ENCODE measurements around the gene MAFG.

MAFG gene

GRCh38 chr17:81939881-81940385 is 12.4 kb upstream of the MAFG start:
- no peak for DNase-seq (ENCODE audit: low read depth, low spot score)

DNA sequence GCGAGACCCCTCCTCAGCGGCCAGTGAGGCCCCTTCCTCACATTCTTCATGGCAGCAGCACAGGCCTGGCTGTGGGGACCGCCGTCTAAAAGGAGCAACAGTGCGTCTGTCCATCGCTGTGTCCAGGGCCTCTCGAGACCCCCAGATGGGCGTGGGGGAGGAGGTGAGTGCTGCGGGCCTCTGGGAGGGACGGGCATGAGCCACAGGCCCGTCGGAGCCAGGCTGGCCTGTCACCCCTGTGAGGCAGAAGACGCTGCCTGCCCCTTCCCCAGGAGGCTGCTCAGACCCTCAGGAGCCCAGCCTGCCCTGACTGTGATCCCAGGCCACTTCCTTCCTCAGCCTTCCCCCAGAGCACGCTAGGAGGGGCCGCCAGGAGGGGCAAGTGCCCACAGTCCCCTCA is 11.7 kb upstream of the MAFG start:
- DNase-seq (ENCODE audit: low read depth, low spot score): no peak

DNA sequence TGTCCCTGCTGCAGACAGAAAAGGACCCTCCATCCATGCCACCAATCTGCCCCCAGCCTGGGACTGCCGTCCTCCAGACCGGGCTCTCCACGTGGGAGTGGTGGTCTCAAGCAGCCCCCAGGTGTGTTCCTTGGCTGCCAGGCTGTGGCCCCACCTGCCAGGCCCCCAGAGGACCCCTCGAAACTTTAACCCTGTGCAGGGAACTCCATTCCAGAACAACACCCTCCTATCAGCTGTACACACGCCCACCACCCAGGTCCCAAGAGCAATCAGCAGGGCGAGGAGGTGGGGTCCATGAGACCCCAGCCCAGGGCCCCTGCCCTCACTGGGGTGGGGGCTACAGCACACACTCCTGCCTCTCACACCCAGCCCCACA is 8.2 kb upstream of the MAFG start:
- DNase-seq (ENCODE audit: low read depth, low spot score): no peak

DNA sequence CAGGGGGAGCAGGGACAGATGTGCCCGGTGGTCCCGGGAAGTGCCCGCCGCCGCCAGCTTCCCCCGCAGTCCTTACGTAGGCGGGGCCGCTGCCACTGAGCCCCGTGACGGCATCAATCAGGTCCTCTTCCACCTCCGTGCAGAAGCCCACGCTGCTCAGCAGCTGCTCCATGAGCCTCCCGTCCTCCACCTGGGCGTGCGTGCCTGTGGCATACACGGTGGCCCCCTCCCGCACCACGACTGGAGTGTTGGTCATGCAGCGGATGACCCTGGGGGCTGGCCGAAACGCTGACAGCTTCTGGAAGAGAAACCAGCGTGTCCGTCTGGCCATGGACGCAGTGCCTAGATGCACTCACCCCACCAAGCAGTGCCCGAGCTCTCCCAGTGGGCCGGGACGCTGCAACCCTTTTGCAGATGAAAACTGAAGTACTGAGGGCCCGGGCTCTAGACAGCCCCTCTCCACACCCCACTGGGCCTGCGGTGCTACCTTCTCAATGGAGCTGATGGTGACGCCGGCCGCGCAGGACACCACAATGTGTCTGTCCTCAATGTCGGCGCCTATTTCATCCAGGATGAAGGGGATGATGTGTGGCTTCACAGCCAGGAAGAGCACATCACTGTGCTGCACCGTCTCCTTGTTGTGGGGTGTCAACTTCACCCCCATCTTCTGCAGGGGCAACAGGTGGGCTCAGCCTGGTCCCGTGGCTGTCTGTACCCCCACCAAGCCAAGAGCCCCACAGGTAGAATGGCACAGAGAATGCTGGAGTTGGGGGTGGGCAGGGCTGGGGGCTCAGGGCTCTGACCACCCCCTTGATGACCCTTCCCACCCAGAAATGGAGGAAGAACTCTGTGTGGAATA is 7.5 kb upstream of the MAFG start:
- no peak for DNase-seq (ENCODE audit: low read depth, low spot score)

DNA sequence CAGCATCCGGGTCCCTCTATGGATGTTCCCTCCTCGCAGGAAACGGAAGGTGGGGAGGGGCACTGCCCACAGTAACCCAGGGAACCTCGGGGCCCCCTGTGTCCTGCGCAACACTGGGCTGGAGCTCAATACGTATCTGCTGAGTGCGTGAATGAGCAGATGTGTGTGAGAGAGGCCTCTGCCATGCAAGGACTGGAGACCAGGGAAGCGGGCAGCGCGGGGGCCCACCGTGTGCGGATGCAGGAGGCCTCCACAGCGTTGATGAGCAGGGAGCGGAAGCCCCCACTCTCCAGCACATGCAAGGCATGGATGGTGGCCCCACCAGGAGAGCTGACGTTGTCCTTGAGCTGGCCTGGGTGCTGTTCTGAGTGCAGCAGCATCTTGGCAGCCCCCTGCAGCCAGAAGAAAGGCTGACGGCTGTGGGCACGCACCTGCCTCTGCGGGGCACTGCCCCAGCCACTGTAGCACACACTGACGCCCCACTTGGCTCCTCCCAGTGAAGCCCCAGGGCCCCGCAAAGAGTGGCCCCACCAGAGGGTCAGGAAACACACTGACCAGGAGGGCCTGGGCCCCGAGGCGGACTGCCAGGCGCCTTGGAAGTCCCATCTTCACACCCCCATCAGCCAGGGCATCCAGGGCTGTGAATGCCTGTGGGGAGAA is 6.7 kb upstream of the MAFG start:
- no peak for DNase-seq (ENCODE audit: low read depth, low spot score)

GRCh38 chr17:81933178-81933699 is 5.7 kb upstream of the MAFG start:
- no peak for DNase-seq (ENCODE audit: low read depth, low spot score)

GRCh38 chr17:81932333-81932983 is 4.9 kb upstream of the MAFG start:
- no peak for DNase-seq (ENCODE audit: low read depth, low spot score)

- no peak for DNase-seq (ENCODE audit: low read depth, low spot score)
Observed at GRCh38 chr17:81931557-81932332, 4.2 kb upstream of the MAFG start.

- no peak for DNase-seq (ENCODE audit: low read depth, low spot score)
Observed at GRCh38 chr17:81931189-81931556, 3.6 kb upstream of the MAFG start.

DNA sequence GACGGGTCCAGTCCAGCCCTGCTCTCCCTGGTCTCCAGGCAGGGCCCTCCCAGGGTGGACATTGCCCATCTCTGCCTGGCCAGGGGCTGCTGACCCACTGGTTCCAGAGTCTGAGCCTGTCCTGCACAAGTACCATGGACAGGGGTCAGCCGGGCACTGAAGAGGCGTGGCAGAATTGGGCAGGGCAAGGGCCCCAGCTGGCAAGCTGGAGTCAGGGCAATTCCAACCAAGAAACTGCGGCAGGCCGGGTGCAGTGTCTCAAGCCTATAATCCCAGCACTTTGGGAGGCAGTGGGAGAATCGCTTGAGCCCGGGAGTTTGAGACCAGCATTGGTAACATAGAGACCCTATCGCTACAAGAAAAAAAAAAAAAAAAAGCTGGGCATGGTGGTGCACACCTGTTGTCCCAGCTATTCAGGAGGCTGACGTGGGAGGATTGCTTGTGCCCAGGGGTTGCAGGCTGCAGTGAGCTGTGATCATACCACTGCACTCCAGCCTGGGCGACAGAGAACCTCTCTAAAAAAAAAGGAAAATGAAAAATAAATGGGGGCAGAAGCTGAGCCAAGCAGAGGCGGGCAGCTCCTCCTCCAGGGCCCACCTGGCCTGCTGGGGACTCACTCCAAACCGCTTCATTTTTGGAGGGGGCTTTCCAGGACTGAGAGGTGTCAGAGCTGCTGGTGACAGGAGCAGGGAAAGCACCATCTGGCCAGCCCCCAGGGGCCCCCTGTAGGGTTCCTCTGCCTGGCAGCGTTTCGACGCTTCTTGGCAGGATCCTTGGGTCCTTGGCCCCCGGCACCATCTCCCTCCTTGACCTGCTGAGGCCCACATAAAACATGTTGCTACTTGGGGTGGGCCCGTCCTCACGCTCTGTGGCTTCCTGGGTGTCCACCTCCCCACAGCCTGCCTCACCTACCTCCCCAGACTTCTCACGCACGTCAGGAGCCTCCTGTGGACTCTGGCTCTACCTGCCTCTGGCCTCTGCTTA is 2.9 kb upstream of the MAFG start:
- peak; percentile 32 for DNase-seq (ENCODE audit: low read depth, low spot score)

- no peak for DNase-seq (ENCODE audit: low read depth, low spot score)
Observed at GRCh38 chr17:81929253-81930141, 2.0 kb upstream of the MAFG start.

- DNase-seq (ENCODE audit: low read depth, low spot score): peak; percentile 55
Observed at GRCh38 chr17:81928544-81929252, 1.2 kb upstream of the MAFG start.

DNA sequence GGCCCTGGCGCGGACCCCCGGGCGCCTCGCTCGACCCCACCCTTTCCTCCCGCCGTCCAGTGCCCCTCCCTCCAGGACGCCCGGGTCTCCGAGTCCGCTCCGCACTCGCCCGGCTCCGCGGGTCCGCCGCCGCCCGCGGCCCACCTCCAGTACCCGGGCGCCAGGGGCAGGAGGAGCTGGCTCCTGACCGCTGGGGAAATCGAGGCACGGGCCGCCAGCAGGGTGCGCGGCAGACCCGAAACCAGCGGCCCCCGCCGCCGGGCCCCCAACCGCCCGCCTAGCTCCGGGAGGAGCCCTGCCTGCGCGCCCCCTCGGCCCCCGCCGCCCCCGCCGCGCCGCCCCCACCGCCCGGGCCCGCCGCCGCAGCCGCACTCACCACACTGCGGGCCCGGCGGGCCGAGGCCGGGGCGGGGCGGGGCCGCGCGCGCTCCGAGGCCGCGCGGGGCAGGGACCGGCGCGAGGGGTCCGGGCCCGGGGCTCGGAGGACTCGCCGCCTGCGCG is 333 bp downstream of the MAFG start:
- no peak for DNase-seq (ENCODE audit: low read depth, low spot score)

- peak; percentile 88 for DNase-seq (ENCODE audit: low read depth, low spot score)
Observed at GRCh38 chr17:81926451-81927151, 934 bp downstream of the MAFG start.

GRCh38 chr17:81925860-81926450 is 1.6 kb downstream of the MAFG start:
- DNase-seq (ENCODE audit: low read depth, low spot score): no peak

GRCh38 chr17:81924557-81925532 is 2.7 kb downstream of the MAFG start:
- DNase-seq (ENCODE audit: low read depth, low spot score): no peak
